Loucy (cell line): Measurements from ENCODE around the gene MED8.

Experiments used
- H2AFZ ChIP-seq: fragments of 200-600 bp; sonication (generic); 2 replicates; pipeline ENCODE4 v1.6.0; 2016; ENCODE audit warnings: antibody characterized with exemption, mild to moderate bottlenecking, low read length, moderate library complexity
- H3F3A ChIP-seq: fragments of 200-600 bp; 2 replicates; pipeline ENCODE4 v1.6.0; 2016; ENCODE audit warnings: antibody characterized with exemption, low read depth, mild to moderate bottlenecking
- H3K27me3 ChIP-seq: fragments of 200-600 bp; sonication (generic); 2 replicates; pipeline ENCODE4 v1.6.1; 2014; ENCODE audit warnings: low read length, mild to moderate bottlenecking; ENCODE audit not compliant: insufficient read depth, poor library complexity, severe bottlenecking
- H3K36me3 ChIP-seq: fragments of 200-600 bp; sonication (generic); 2 replicates; pipeline ENCODE4 v1.6.1; 2016; ENCODE audit warnings: low read length; ENCODE audit not compliant: insufficient read depth
- H3K4me1 ChIP-seq: fragments of 200-600 bp; sonication (generic); 2 replicates; pipeline ENCODE4 v1.5.1; 2014; ENCODE audit warnings: low read length, mild to moderate bottlenecking; ENCODE audit not compliant: insufficient read depth, poor library complexity, severe bottlenecking
- H3K4me2 ChIP-seq: fragments of 200-600 bp; sonication (generic); 2 replicates; pipeline ENCODE4 v1.6.0; 2014; ENCODE audit warnings: antibody characterized with exemption, low read length, low read depth, mild to moderate bottlenecking; ENCODE audit not compliant: poor library complexity, severe bottlenecking
- H3K4me3 ChIP-seq: fragments of 200-600 bp; sonication (generic); 2 replicates; pipeline ENCODE4 v1.5.1; 2014; ENCODE audit warnings: low read length, mild to moderate bottlenecking, mixed read lengths; ENCODE audit not compliant: poor library complexity, severe bottlenecking
- H3K79me2 ChIP-seq: fragments of 200-600 bp; sonication (generic); 2 replicates; pipeline ENCODE4 v1.6.1; 2014; ENCODE audit warnings: low read length; ENCODE audit not compliant: insufficient read depth
- H3K9ac ChIP-seq: fragments of 200-600 bp; sonication (generic); 2 replicates; pipeline ENCODE4 v1.6.0; 2014; ENCODE audit warnings: mild to moderate bottlenecking, low read depth, low read length, moderate library complexity; ENCODE audit not compliant: poor library complexity, severe bottlenecking
- H3K9me2 ChIP-seq: fragments of 200-600 bp; sonication (generic); replicated peaks from 2 replicates; pipeline ENCODE4 v1.6.1; 2016; ENCODE audit warnings: low read depth, low read length, mixed read lengths
- H3K9me3 ChIP-seq: fragments of 200-600 bp; sonication (generic); 2 replicates; pipeline ENCODE4 v1.6.1; 2014; ENCODE audit warnings: mild to moderate bottlenecking, antibody characterized with exemption, low read length, low read depth; ENCODE audit not compliant: insufficient read depth
- H4K20me1 ChIP-seq: fragments of 200-600 bp; sonication (generic); 2 replicates; pipeline ENCODE4 v1.6.0; 2014; ENCODE audit warnings: antibody characterized with exemption, low read length, mild to moderate bottlenecking; ENCODE audit not compliant: insufficient read depth, poor library complexity, severe bottlenecking
- CTCF ChIP-seq: fragments of 200-600 bp; sonication (generic); conservative IDR thresholded peaks from 2 replicates; pipeline ENCODE4 v1.5.1; 2014; ENCODE audit warnings: mild to moderate bottlenecking, antibody characterized with exemption, low read length
- EZH2phosphoT487 ChIP-seq: fragments of 200-600 bp; IDR thresholded peaks from 2 replicates; pipeline ENCODE4 v1.6.1; 2018; ENCODE audit warnings: antibody characterized with exemption, mild to moderate bottlenecking, moderate library complexity, borderline replicate concordance

MED8 gene

GRCh38 chr1:43383449-43383848, 6.2 kb downstream of the MED8 start:
- Histone ChIP-seq H3K9ac (no peak overlapping the region), H3K36me3 (peaks cover 45% of the 10 kb centered on the region; the same call in 1 of the 2 replicates), H4K20me1 (peaks cover 3% of the 10 kb centered on the region), H3K9me2 (no peaks in the 10 kb centered on the region), H3K4me2 (no peak overlapping the region), H3K9me3 (no peaks in the 10 kb centered on the region), H3K4me1 (peaks cover 10% of the 10 kb centered on the region), H3F3A (no peaks in the 10 kb centered on the region), H3K4me3 (no peak overlapping the region), H3K79me2 (peaks cover 13% of the 10 kb centered on the region), H2AFZ (no peak overlapping the region), H3K27me3 (no peaks in the 10 kb centered on the region)
- TF ChIP-seq EZH2phosphoT487 (no peak), CTCF (0 out of 2 replicates have a peak, but pooled peaks have one; percentile 13)

GRCh38 chr1:43382027-43382779, 7.4 kb downstream of the MED8 start:
- TF ChIP-seq CTCF, result no peak
- no peak for TF ChIP-seq EZH2phosphoT487
- Histone ChIP-seq H3K9ac (no peak overlapping the region), H2AFZ (no peak overlapping the region), H3K4me1 (no peaks in the 10 kb centered on the region), H3K9me3 (no peaks in the 10 kb centered on the region), H3K4me2 (no peak overlapping the region), H3K27me3 (no peaks in the 10 kb centered on the region), H3K79me2 (peaks cover under 1% of the 10 kb centered on the region; the same call in 1 of the 2 replicates), H3K9me2 (no peaks in the 10 kb centered on the region), H4K20me1 (no peaks in the 10 kb centered on the region), H3F3A (no peaks in the 10 kb centered on the region), H3K4me3 (no peak overlapping the region), H3K36me3 (peaks cover 45% of the 10 kb centered on the region; the same call in 1 of the 2 replicates)

GRCh38 chr1:43381612-43382011, 8.0 kb downstream of the MED8 start:
- no peak overlapping the region for H3K4me3 ChIP-seq
- H3K4me2 ChIP-seq, result no peak overlapping the region
- no peak overlapping the region for H3K9ac ChIP-seq
- H2AFZ ChIP-seq, result no peak overlapping the region
- no peaks in the 10 kb centered on the region for H3K79me2 ChIP-seq
- TF ChIP-seq CTCF, result no peak
- TF ChIP-seq EZH2phosphoT487, result no peak
- H3K4me1 ChIP-seq, result no peaks in the 10 kb centered on the region
- peaks cover 40% of the 10 kb centered on the region; the same call in 1 of the 2 replicates for H3K36me3 ChIP-seq
- H3K27me3 ChIP-seq, result no peaks in the 10 kb centered on the region
- no peaks in the 10 kb centered on the region for H3K9me3 ChIP-seq
- H4K20me1 ChIP-seq, result no peaks in the 10 kb centered on the region
- H3K9me2 ChIP-seq, result no peaks in the 10 kb centered on the region
- H3F3A ChIP-seq, result no peaks in the 10 kb centered on the region
